HG02840 (cell line): Measurements from ENCODE around the gene CYP39A1.

Experiments used
- ATAC-seq: cut with Tn5 transposase; IDR thresholded peaks from one replicate; pipeline ENCODE4 v1.9.1; 2021; ENCODE audit warnings: mild to moderate bottlenecking, moderate library complexity, moderate number of reproducible peaks; ENCODE audit not compliant: unreplicated experiment, low FRiP score

The CYP39A1 gene

DNA sequence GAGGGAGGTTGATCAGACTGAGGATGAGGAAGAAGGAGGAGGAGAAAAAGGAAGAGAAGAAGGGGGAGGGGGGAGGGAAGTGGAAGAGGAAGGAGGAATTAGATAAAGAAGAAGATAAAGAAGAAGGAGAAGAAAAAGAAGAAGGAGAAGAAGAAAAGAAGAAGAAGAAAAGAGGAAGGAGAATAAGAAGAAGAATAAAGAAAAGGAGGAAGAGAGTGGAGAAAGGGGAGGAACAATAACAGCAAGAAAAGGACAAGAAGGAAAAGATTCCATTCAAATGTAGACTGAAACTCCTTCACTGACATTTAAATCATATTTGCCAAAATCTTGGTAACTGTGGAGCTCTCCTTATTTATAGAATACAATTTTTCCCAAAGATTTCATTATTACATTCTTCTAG, 127.0 kb downstream of the CYP39A1 start:
- no peak for ATAC-seq

- no peak for ATAC-seq
Observed at GRCh38 chr6:46521464-46521971, 131.1 kb downstream of the CYP39A1 start.

- no peak for ATAC-seq
Observed at GRCh38 chr6:46517202-46517601, 135.4 kb downstream of the CYP39A1 start.

- no peak for ATAC-seq
Observed at GRCh38 chr6:46513533-46513932, 139.1 kb downstream of the CYP39A1 start.

- no peak for ATAC-seq
Observed at GRCh38 chr6:46511320-46511719, 141.3 kb downstream of the CYP39A1 start.

DNA sequence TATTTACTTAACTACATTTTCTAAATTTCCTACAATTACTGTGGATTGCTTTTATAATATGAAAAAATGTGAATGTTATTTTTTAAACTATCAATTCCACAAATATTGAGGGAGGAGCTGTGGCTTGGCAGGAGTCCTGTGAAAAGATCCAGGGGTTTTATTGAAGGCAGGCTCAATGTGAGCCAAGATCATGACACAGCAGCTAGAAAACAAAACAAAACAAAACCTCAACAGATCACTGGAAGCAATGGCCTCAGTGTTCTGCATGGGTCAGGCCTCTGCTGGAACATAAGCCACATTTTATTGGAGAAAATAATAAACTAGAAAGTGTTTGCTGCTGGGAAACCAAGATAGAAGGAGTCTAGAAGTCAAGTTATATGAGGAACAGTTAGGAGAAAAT, 142.0 kb downstream of the CYP39A1 start:
- no peak for ATAC-seq

DNA sequence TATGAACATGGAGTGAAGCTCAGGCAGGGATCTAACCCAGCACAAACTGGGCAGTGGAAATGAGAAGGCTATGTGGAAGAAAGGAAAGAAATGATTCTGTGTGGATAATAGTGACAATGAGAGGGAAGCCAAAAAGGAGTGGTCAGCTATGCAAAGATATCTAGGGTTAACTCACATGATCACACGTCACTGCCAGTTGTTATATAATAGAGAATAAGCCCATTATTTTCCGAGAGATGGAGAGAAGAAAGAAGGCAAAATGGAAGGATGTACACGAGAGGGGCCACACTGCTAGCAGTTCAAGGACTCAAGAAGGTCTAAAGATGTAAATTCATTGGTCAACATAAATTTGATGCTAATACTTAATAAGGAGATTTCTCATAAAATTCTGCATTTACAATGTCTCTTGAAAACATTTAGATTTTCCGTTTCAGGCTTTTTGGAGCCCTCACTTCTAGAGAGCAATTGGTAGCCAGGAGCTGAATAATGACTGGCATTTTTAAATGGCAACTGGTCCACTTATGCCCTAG, 142.6 kb downstream of the CYP39A1 start:
- no peak for ATAC-seq

GRCh38 chr6:46509063-46509462, 143.6 kb downstream of the CYP39A1 start:
- ATAC-seq, result no peak

DNA sequence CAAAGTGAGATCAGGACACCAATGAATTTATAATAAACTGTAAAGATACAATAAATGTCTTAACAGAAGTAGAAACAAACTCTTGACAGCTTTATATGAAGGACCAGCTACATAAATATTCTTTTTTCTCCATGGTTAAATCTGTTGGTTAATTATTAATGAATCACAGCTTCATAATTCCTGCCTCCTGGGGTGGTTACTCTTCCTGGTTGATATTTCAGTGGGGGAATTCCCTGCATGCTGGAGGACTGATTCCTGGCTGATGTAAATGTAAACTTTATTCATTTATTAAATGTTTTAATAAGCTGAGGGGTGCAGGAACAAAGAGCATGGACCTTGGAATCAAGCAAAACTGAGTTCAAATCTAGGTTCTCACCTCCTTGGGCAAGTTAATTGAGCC, 145.2 kb downstream of the CYP39A1 start:
- ATAC-seq, result no peak

GRCh38 chr6:46505693-46506512, 146.7 kb downstream of the CYP39A1 start:
- no peak for ATAC-seq

DNA sequence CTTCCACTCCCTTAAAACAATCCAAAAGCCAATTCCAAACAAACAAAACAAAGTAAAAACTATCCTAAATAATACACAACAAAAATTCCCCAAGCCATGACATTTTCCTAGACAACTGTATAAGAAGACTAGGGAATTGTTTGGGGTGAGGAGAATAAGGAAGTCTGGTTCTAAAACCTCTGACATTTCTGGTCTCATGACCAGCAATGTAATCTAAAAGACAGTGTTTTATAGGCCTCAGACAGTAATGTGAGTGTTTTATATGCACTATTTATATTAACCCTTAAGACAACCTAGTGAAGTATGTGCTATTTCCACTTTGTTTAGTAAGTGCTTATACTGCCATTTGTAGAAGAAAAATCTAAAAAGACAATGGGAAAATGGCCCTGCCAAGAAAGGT, 148.4 kb downstream of the CYP39A1 start:
- ATAC-seq, result no peak

GRCh38 chr6:46502486-46503119, 150.0 kb downstream of the CYP39A1 start:
- ATAC-seq, result no peak

DNA sequence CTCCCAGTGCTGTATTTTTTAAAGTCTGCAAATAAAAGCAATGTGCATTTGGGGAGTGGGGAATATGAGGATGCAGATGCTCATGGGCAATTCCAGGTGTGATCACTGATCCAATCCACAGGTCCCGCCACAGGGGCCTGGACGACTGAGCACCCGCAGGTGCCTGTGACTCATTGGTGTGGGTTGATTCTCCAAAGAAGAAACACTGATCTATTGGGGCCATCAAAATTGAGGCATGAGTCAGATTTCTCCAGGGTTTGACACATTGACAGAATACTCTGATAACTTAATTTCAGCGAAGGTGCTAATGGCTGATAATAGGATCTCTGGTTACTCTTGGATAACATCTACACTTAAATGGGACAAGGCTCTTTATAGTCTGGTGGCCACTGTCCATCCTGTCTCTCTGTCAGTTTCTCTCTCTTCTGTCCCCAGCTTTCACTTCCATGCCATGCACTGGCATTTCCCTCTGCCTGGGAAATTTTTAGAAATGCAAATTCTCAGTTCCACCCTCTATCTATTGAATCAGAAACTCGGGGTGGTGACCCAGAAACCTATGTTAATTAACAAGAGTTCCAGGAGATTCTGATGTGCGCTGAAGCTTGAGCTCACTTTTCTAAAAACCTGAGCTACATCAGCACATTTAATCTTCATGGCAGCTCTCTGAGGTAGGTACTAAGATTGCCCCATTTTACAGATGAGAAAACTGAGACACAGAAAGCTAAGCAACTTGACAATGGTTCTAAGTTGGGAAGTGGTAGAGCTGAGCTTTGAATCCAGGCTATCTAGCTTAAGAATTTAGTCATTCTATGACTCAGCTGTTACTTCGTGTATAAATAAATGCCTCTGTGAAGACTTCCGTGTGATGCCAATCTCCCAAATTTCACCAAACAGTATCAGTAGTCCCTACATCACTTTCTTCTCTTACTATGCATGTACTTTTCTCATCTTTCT, 151.2 kb downstream of the CYP39A1 start:
- ATAC-seq, result no peak

DNA sequence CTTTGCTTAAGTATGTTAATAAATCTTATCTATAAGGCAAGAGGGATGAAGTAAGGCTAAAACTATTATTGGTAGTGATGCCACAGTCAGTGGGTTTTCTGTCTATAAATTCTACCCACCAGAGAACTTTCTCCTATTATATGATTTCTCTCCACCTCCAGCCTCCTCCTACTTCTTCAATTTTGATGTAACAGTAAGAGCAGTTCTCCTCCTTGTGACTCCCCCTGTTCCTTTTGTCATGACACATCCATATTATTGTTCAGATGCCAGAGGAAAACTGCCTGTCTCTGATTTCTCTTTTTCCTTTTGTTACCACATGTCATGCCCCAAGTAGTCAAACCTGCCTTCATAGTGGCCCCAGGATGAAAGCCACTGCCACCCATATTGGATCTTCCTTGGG, 152.2 kb downstream of the CYP39A1 start:
- no peak for ATAC-seq
